Keratinocyte (primary cell): ENCODE measurements around the gene TSHR.

Experiments used
- EZH2 ChIP-seq: IDR thresholded peaks from one replicate; pipeline ENCODE4 v1.6.1; 2012; ENCODE audit warnings: inconsistent platforms, mild to moderate bottlenecking, low read length, moderate library complexity
- TF ChIP-seq, protein P1 (sequence below), 3 experiments: IDR thresholded peaks in 1 of 3; conservative IDR thresholded peaks in 1 of 3; optimal IDR thresholded peaks in 1 of 3; 2 replicates in 2 of 3; 3 replicates in 1 of 3; pipeline versions ENCODE3 to v1.5.1; 2011; ENCODE audit warnings: low read length in 3 of 3, mild to moderate bottlenecking in 3 of 3, moderate library complexity in 2 of 3, control low read depth in 1 of 3, inconsistent platforms in 1 of 3; ENCODE audit not compliant: insufficient read depth in 2 of 3; ENCODE audit errors: extremely low read depth in 1 of 3

DNA sequence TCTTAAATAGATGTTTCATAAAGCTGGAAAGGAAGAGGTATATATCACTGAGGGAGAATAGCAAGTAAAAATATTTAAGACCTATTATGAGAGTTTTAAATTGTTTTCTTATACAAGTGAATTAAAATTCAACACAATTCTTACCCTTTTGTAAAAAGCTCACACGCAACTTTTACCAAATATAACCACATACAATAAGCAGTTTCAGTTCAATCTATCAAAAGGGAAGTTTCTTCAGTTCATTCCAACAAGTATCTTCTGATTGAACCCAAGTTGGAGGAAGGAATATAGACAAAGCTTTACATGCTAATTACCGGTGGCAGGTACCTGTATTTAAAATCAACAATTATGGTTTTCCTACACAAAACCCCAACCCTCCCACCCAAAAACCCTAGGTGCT, 224.2 kb downstream of the TSHR start:
- TF ChIP-seq, protein P1, sequence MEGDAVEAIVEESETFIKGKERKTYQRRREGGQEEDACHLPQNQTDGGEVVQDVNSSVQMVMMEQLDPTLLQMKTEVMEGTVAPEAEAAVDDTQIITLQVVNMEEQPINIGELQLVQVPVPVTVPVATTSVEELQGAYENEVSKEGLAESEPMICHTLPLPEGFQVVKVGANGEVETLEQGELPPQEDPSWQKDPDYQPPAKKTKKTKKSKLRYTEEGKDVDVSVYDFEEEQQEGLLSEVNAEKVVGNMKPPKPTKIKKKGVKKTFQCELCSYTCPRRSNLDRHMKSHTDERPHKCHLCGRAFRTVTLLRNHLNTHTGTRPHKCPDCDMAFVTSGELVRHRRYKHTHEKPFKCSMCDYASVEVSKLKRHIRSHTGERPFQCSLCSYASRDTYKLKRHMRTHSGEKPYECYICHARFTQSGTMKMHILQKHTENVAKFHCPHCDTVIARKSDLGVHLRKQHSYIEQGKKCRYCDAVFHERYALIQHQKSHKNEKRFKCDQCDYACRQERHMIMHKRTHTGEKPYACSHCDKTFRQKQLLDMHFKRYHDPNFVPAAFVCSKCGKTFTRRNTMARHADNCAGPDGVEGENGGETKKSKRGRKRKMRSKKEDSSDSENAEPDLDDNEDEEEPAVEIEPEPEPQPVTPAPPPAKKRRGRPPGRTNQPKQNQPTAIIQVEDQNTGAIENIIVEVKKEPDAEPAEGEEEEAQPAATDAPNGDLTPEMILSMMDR (optimal IDR thresholded peaks at IDR 0.05 in 1 of 3, IDR thresholded peaks at IDR 0.05 in 1 of 3, conservative IDR thresholded peaks at IDR 0.05 in 1 of 3; ENCODE audit: extremely low read depth in 1 of 3, insufficient read depth in 2 of 3, low read length in 3 of 3), result no peak
- no peak for TF ChIP-seq EZH2
